GM12873 (cell line): ENCODE results near the gene PDE7B.

Source experiments
- TF ChIP-seq, protein P1 (sequence below): IDR thresholded peaks from 2 replicates; pipeline ENCODE4 v1.5.1; 2012; ENCODE audit warnings: low read depth, mild to moderate bottlenecking, moderate library complexity, low read length, control low read depth; ENCODE audit not compliant: insufficient read depth; ENCODE audit errors: missing control alignments

PDE7B gene

DNA sequence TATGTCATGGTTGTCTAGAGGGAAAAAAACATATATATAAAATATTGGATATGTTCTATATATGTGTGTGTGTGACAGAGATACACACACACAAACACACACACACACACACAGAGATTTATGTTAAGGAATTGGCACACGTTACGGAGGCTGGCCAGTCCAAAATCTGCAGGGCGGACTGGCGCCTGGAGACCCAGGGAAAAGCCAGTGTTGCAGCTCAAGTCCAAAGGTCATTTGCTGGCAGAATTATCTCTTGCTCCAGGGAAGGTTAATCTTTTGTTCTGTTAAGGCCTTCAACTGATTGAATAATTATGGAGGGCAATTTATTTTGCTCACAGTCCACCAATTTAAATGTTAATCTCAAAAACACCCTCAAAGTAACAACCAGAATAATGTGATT is 37.5 kb upstream of the PDE7B start:
- TF ChIP-seq, protein P1, sequence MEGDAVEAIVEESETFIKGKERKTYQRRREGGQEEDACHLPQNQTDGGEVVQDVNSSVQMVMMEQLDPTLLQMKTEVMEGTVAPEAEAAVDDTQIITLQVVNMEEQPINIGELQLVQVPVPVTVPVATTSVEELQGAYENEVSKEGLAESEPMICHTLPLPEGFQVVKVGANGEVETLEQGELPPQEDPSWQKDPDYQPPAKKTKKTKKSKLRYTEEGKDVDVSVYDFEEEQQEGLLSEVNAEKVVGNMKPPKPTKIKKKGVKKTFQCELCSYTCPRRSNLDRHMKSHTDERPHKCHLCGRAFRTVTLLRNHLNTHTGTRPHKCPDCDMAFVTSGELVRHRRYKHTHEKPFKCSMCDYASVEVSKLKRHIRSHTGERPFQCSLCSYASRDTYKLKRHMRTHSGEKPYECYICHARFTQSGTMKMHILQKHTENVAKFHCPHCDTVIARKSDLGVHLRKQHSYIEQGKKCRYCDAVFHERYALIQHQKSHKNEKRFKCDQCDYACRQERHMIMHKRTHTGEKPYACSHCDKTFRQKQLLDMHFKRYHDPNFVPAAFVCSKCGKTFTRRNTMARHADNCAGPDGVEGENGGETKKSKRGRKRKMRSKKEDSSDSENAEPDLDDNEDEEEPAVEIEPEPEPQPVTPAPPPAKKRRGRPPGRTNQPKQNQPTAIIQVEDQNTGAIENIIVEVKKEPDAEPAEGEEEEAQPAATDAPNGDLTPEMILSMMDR = no peak

DNA sequence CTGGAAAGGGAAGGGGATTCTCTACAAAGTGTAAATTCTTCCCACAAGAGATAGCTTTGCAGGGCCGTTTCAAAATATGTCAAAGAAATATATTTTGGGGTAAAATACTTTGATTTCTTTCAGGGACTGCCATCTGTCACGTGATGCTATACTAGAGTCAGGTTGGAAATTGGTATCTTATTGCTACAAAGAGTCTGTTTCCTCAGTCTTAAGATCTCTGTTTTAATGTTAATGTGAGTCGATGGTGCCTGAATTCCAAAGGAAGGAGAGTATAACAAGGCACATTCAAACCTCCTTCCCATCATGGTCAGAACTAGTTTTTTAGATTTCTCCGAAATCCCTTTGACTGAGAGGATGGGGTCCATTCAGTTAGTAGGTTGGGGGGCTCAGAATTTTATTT is 36.3 kb upstream of the PDE7B start:
- TF ChIP-seq, protein P1 = no peak

DNA sequence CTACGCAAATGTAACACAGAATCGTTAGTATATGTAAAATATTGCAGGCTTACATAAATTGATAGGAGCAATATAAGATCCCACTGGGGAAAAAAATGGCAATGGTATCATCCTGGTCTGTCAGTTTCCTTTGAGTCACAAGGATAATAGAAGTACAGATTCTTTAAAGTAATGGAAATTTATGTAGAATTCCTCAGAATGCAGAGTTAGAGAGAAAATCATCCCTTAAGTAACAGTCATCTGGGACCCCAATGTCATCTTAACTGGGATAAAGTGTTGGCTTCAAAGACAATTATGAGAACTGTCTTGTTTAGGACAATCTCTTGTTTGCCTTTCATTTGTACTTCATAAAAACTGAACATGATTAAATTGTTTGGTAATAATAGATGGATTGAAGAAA is 34.5 kb upstream of the PDE7B start:
- TF ChIP-seq, protein P1 = no peak

DNA sequence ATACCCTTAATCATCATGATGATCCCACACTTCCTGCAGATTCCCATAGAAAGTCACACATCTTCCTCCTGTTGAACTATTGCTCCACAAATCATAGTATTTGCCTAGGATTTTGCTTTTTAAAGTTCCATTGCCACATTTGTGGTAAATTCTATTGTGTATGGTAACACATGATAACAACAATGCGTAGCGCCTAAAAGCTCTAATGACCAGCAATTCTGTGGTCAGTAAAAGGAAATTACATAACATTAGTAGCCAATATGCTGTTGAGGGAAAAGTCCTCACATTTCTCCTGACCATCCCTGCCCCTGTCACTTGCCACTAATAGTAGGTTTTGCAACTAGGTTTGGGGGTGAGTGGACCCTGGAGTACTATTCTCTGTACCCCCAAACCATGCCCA is 31.8 kb upstream of the PDE7B start:
- TF ChIP-seq, protein P1 = no peak

DNA sequence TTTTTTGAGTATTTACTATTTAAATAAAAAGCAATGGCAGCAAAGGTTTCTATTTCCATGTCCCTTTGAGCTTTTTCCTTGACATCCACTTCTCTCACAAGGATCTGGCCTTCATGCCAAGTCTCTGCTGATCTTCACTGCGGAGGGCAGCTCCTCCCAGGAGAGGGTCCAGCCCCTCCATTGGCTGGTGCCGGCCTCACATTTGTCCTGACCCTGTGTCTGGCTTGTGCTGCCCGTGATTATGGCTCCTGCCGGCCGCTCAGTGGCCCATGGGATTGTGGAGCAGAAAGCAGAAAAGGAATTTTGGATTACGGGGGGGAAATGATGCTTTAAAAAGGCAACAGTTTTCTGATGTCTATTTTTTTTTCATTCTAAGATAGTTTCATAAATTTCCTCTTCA is 31.2 kb upstream of the PDE7B start:
- TF ChIP-seq, protein P1 = no peak

DNA sequence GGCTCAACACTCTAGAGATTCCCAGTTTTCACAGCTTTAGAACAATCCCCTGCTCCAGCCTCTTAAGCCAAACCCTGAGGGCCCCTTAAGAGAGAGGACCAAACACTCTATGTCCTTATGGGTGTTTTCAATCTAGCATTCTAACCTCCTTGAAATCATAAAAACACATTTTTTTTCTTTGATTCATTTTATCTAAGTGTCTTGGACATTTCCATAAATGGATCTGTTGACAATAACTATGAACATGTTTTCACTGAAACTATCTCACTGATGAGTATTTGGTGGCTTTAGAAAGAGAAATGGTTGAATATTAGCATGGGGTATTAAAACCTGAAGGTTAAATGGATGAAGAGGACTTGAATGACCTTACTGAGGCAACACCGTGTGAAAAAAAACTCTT is 27.6 kb upstream of the PDE7B start:
- TF ChIP-seq, protein P1 = no peak

DNA sequence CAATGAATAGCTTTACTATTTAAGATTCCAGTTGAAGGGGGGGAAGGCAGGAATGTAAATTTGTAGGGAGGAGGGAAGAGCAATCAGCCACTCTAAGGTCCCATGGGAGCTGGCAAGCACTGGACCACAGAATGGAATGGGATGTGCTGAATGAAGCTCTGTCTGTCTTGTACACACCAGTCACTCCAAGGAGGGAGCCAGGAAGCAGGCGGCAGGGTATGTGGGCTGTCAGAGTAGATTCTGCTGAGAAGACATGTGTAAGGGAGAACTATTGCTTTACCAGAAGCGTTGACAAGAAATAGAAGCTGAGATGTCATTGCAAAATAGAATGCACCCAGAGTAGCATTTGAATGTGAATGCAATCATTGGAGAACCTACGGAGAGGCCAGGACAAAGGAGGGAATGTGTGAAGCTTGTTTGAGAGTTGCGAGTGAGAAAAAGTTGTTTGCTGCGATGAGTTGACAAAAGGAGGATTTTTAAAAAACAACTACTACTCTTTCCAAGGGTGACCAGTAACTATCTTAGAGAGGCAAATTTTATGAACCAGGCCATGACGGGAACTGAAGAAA is 25.2 kb upstream of the PDE7B start:
- TF ChIP-seq, protein P1 = no peak

DNA sequence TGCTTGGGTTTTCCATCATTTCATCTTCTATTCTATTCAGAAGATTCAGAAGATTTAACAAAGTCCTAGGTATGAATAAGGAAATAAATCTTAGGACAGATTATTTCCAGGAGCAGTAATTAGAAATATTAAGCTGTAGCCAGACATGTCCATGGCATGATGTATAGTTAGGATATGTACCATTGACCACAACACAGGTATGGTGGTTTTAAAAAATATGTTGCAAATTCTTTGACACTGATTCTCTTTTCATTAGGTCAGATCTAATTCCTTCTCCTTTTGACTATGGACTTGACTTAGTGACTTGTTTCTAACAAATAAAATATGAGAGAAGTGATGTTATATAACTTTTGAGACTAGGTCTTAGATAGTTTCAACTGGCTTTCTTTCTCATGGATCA is 23.5 kb upstream of the PDE7B start:
- TF ChIP-seq, protein P1 = no peak
